Measurements from ENCODE around the gene CPSF6.

GRCh38 chr12:69225251-69225910 is 14.0 kb upstream of the CPSF6 start:
- TF ChIP-seq CTCF (conservative IDR thresholded peaks at IDR 0.05; ENCODE audit: low read depth, low read length) (no peak), EZH2phosphoT487 (IDR thresholded peaks at IDR 0.05; ENCODE audit: borderline replicate concordance, low read length) (no peak)

Data from PC-3 (cell line).